Stomach (tissue), 4 donors: Measurements from ENCODE around the gene SRRM1.

Experiments used
- CTCF ChIP-seq, 7 experiments: fragments of 450-650 bp in 4 of 7; fragments of 200-600 bp in 3 of 7; sonication (generic) in 3 of 7; IDR thresholded peaks; one replicate each; pipeline ENCODE4 v1.5.1; 2016 to 2019; ENCODE audit warnings: antibody characterized with exemption in 7 of 7, control low read depth in 2 of 7, mild to moderate bottlenecking in 1 of 7
- EP300 ChIP-seq: sonication (generic); formaldehyde crosslinking; IDR thresholded peaks from one replicate; pipeline ENCODE4 v1.6.1; 2017; ENCODE audit warnings: antibody characterized with exemption
- POLR2A ChIP-seq, 4 donors: fragments of 450-650 bp; IDR thresholded peaks; one replicate each; pipeline ENCODE4 v1.6.1; 2016; ENCODE audit warnings: antibody characterized with exemption in 4 of 4, control low read depth in 2 of 4, mild to moderate bottlenecking in 1 of 4, moderate library complexity in 1 of 4

GRCh38 chr1:24643363-24644099 lies 429 bp downstream of the SRRM1 start:
- no peak for TF ChIP-seq CTCF (IDR thresholded peaks at IDR 0.05)
- no peak for TF ChIP-seq POLR2A (IDR thresholded peaks at IDR 0.05)
- TF ChIP-seq EP300: no peak
